GM12891 (cell line): ENCODE measurements around the gene LCLAT1.

Experiments used
- DNase-seq: peaks from one replicate; pipeline ENCODE4 v3.0.0; 2011; ENCODE audit warnings: low spot score; ENCODE audit not compliant: insufficient read length
- FAIRE-seq: peaks from 2 replicates; lab custom pipeline; 2011; peaks lifted over from hg19 to GRCh38; lab: Jason Lieb, UNC
- PAX5 ChIP-seq: IDR thresholded peaks from 2 replicates; pipeline ENCODE4 v1.6.1; 2011; ENCODE audit warnings: low read length, moderate library complexity, mild to moderate bottlenecking; ENCODE audit not compliant: insufficient read depth, severe bottlenecking
- POLR2A ChIP-seq: IDR thresholded peaks from 2 replicates; pipeline ENCODE4 v1.6.1; 2011; ENCODE audit warnings: low read depth, low read length, control low read depth
- POLR2AphosphoS5 ChIP-seq: IDR thresholded peaks from 2 replicates; pipeline ENCODE4 v1.6.1; 2011; ENCODE audit warnings: low read depth, low read length, control low read depth
- POU2F2 ChIP-seq: IDR thresholded peaks from 2 replicates; pipeline ENCODE4 v1.6.1; 2011; ENCODE audit warnings: low read depth, mild to moderate bottlenecking, control low read depth, low read length, moderate library complexity
- SPI1 ChIP-seq: IDR thresholded peaks from 2 replicates; pipeline ENCODE4 v1.6.1; 2011; ENCODE audit warnings: low read depth, low read length, control low read depth
- TAF1 ChIP-seq: IDR thresholded peaks from 2 replicates; pipeline ENCODE4 v1.6.1; 2011; ENCODE audit warnings: low read depth, low read length, control low read depth

The LCLAT1 gene

DNA sequence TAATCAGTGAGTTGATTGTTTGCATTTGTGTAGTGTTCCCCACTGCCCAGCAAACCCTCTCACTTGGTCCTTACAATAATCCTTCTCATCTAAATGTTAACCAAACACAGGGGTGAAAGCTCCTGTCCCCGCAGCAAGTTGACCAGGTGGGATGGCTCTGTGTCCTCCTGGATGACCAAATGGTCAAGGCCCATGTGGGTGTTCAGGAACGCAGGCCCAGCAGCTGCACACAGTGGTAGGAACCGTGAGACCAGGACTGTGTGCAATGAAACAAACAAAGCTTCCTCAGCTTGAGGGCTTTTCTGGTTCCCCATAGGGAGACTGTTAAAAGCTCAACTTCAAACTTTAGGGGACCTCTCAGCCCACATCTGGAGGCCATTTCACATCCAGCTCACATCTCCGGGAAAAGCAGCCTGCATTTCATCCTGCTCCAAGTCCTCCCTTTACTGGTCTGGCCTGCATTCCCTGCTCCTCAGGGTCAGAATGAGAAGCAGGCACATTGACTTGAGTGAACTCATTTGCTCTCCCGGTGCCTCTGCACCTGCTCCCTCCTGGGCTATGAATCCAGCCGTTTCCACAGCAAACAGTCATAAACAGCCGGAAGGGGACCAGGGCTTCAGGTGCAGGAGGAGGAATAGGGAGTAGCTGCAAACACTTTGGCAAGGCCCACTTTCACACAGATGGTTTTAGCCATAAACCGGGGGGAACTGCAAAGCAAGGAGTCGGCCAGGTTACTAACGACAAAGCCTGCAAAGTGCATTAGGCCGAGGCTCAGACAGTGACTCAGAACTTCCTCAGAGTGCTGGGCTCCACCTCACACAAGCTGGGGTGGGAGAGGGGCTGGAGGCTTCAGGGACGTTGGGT lies 215.5 kb downstream of the LCLAT1 start:
- no peak for FAIRE-seq
- TF ChIP-seq TAF1: no peak
- TF ChIP-seq POLR2AphosphoS5: no peak

DNA sequence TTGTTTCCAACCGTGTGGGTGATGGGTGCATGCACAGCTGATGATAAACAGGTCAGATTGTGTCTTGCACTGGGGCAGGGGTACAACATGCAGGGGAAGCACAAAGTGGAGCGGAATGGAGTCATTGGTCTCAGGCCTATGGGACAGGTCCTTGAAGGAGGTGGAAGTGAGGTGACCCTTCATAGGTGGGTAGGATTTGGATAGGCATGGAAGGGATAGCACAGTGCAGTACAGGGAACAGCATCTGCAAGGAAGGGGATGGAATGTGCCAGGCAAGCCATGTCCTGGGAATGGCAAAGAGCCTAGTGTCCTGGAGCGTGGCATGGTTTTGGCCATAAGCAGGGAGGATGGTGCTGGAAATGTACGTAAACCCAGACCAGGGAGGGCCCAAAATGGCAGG lies 216.3 kb downstream of the LCLAT1 start:
- no peak for TF ChIP-seq TAF1
- no peak for TF ChIP-seq PAX5
- TF ChIP-seq SPI1: no peak
- no peak for TF ChIP-seq POLR2AphosphoS5
- no peak for TF ChIP-seq POU2F2
- no peak for TF ChIP-seq POLR2A
- DNase-seq (no peak), FAIRE-seq (no peak)

More for the DNA sequence above, 215.5 kb downstream of the LCLAT1 start:
- DNase-seq: no peak

DNA sequence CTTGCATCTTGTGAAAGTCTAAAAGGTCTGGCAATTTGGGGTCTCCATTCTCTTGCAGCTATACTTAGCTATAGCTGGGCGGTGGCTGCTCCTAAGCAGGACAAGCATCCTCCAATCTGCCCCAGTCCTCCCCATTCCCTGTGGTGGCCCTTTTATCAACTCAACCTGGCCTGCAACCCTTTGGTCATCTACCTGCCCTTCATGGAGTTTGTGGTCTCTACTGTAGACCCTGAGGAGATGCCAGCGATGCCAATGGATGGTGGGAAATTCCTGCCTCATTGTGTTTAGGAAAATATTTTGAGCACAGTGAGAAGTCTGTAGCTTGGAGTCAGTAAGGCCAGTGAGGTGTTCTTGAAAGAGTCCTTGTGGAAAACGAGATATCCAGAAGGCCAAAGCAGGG lies 216.8 kb downstream of the LCLAT1 start:
- DNase-seq (no peak), FAIRE-seq (no peak)
- TF ChIP-seq TAF1 (no peak), POLR2A (no peak), POLR2AphosphoS5 (no peak), POU2F2 (no peak)

DNA sequence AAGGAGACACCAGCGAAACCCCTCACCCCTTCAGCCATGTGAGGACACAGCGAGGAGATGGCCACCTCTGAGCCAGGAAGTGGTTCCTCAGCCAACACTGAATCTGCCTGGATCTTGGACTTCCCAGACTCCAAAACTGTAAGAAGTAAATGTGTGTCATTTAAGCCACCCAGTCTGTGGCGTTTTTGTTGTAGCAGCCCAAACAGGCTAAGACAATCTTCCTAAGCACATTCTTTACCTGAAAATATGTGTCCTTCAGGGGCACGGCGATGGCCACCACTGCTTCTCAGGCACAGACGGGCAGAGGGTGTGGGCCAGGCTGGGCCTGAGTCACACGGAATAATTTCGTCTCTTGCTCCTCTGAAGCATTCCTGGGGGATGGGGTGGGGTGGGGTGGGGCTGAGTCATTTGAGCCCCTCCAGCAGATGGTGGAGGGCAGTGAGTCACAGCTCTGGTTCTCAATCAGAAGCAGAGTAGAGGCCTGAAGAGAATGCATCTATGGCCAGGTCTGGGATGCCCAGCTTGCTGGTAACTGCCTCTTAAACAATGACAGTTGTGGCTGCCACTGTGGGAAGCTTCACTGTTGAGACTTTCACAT lies 217.8 kb downstream of the LCLAT1 start:
- FAIRE-seq (no peak), DNase-seq (no peak)
- TF ChIP-seq PAX5: no peak
- no peak for TF ChIP-seq SPI1
- no peak for TF ChIP-seq TAF1
- TF ChIP-seq POLR2A: no peak
- TF ChIP-seq POLR2AphosphoS5: no peak
- TF ChIP-seq POU2F2: no peak

GRCh38 chr2:30665761-30666265 lies 218.8 kb downstream of the LCLAT1 start:
- TF ChIP-seq SPI1 (no peak), POLR2A (no peak), TAF1 (no peak), POLR2AphosphoS5 (no peak)
- DNase-seq (no peak), FAIRE-seq (no peak)

GRCh38 chr2:30666266-30666874 lies 219.3 kb downstream of the LCLAT1 start:
- no peak for DNase-seq
- TF ChIP-seq POLR2AphosphoS5 (no peak), SPI1 (peak; percentile 80), POU2F2 (no peak)
- peak; percentile 72 for FAIRE-seq

DNA sequence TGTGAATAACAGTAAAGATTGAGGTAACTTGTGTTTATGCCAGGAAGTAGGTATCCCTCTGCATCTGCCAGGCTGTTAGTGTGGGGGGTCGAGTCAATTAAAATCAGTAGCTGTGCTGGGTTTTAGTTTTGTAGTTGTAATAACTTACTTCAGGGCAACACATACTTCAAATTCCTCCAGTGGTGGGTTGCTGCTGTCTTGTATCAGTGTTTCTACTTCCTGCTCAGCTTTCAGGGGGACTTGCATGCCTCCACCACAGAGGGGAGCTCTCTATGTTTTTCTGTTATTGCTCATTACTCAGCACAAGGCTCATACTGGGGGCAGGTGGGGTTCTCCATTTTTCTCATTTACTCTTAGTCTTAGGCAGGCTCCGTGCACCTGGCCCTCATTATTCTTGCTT lies 223.4 kb downstream of the LCLAT1 start:
- no peak for DNase-seq
- FAIRE-seq: no peak
- TF ChIP-seq POLR2A: no peak
- TF ChIP-seq TAF1: no peak
- TF ChIP-seq SPI1: no peak
- TF ChIP-seq POU2F2: no peak
- TF ChIP-seq PAX5: no peak
- no peak for TF ChIP-seq POLR2AphosphoS5

DNA sequence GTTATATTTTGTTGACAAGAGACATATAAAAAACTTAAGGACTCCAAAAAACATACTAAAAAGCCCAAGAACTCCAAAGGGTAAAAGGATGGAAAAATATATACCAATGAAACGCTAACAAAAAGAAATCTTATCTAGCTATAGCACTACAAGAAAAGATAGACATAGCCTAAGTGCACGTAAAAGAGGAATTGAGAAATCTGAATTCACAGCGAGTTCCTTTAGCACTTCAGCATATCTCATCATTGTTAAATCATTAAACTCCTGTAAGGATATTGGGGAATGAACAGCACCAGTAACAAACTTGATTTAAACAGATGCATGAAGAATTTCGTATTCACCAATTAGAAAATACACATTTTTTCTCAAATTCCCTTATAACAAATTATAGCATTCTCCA lies 226.1 kb downstream of the LCLAT1 start:
- no peak for TF ChIP-seq POU2F2
- peak; percentile 53 for TF ChIP-seq SPI1
- no peak for TF ChIP-seq PAX5
- no peak for FAIRE-seq
- DNase-seq: no peak

DNA sequence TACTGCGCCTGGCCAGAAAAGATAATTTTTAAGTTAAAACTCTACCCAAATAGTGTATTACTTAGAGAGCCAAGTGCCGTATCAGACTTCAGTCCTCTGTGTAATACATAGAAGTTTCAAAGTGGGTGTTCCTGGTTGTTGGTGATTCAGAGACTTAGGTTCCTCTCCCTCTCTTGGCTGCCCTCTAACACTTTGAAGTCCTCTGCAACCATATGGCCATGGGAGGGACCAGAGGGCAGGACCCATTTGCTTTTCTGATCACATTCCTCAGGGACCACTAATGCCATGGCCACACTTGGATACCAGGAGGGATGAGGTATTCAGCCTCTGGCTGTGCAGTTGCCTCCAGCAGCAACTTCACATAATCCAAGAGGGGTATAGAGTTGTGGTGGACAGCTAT lies 228.7 kb downstream of the LCLAT1 start:
- DNase-seq (no peak), FAIRE-seq (no peak)
- TF ChIP-seq POU2F2 (no peak), TAF1 (no peak), PAX5 (no peak), POLR2A (no peak), SPI1 (no peak), POLR2AphosphoS5 (no peak)

DNA sequence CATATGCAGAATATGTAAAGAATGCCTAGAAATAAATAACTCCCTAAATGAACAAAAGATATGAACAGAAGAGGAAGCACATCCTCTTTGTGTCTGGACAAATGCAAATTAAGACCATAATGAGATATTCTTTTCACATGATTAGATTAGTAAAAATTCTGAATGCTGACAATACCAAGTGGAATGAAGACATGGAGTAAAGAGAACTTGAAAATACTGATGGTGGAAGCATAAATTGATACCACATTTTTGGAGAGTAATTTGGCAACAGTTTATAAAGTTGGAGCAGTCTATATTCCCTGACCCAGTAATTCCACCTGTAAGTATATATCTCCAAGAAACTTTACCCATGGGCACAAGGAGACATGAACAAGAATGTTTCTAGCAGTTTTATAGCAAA lies 230.2 kb downstream of the LCLAT1 start:
- FAIRE-seq (no peak), DNase-seq (no peak)
- TF ChIP-seq TAF1 (no peak), SPI1 (no peak), PAX5 (no peak), POLR2A (no peak), POLR2AphosphoS5 (no peak), POU2F2 (no peak)
